K562 (cell line): ENCODE measurements around the gene SS18.

Experiments
- CBX2 ChIP-seq: fragments of 200-600 bp; sonication (generic); IDR thresholded peaks from one replicate; pipeline ENCODE4 v1.6.1; 2012; ENCODE audit warnings: mild to moderate bottlenecking, low read length, inconsistent platforms; ENCODE audit not compliant: insufficient read depth, poor library complexity, severe bottlenecking
- CTCF ChIP-seq, 3 experiments: IDR thresholded peaks in 2 of 3; conservative IDR thresholded peaks in 1 of 3; 2 replicates each; pipeline ENCODE4 v1.5.1; 2011 to 2012; ENCODE audit warnings: low read length in 3 of 3, mild to moderate bottlenecking in 3 of 3, control low read depth in 2 of 3, improper control_type of control experiment in 1 of 3, inconsistent platforms in 1 of 3, low read depth in 1 of 3, mixed read lengths in 1 of 3, moderate library complexity in 1 of 3; ENCODE audit not compliant: insufficient read depth in 2 of 3
- HLTF ChIP-seq: fragments of 450-650 bp; IDR thresholded peaks from 2 replicates; pipeline ENCODE4 v1.6.1; 2016
- POLR2A ChIP-seq: fragments of 450-650 bp; conservative IDR thresholded peaks from 2 replicates; pipeline ENCODE4 v1.6.1; 2016
- RAD21 ChIP-seq, 2 experiments: fragments of 250-450 bp in 1 of 2; fragments of 450-650 bp in 1 of 2; sonication (Bioruptor Pico) in 1 of 2; formaldehyde crosslinking in 1 of 2; IDR thresholded peaks in 1 of 2; conservative IDR thresholded peaks in 1 of 2; 2 replicates each; pipeline versions ENCODE4 v1.4.0 to v1.8.0; 2020 to 2022; ENCODE audit warnings: mild to moderate bottlenecking in 2 of 2, moderate library complexity in 1 of 2
- TCF3 ChIP-seq: sonication (generic); formaldehyde crosslinking; IDR thresholded peaks from 2 replicates; pipeline ENCODE4 v1.4.0; 2020; ENCODE audit warnings: mild to moderate bottlenecking, missing genetic modification reagents
- ZNF57 ChIP-seq: fragments of 450-650 bp; formaldehyde crosslinking; IDR thresholded peaks from 2 replicates; pipeline ENCODE4 v1.4.0; 2020; ENCODE audit warnings: mild to moderate bottlenecking, moderate library complexity
- ZSCAN29 ChIP-seq: fragments of 450-650 bp; IDR thresholded peaks from 2 replicates; pipeline ENCODE4 v1.6.1; 2017

- TF ChIP-seq TCF3 (CRISPR knock-in tag) (no peak), CTCF (IDR thresholded peaks at IDR 0.05 in 2 of 3, conservative IDR thresholded peaks at IDR 0.05 in 1 of 3; ENCODE audit: insufficient read depth in 2 of 3, low read depth in 1 of 3, low read length in 3 of 3) (no peak), POLR2A (no peak), ZSCAN29 (no peak), RAD21 (CRISPR knock-in tag; conservative IDR thresholded peaks at IDR 0.05 in 1 of 2, IDR thresholded peaks at IDR 0.05 in 1 of 2) (no peak), ZNF57 (CRISPR knock-in tag) (no peak), CBX2 (no peak), HLTF (no peak)
Observed at GRCh38 chr18:26040051-26040656, 50.3 kb downstream of the SS18 start.
